ENCODE measurements around the gene TNFRSF1A. TPM values are rescaled to one million over a fixed set of nuclear protein-coding genes. Genes with fewer than 3 reads are reported as not detected.
A peak's percentile ranks its signal among the peaks of the same experiment; 100 is the strongest.

Gene TNFRSF1A
- total and polyA plus RNA-seq, 4 donors: 36.9 to 144 (median 88.4) TPM

GRCh38 chr12:6285532-6286306 is 56.2 kb downstream of the TNFRSF1A start (continued):
- TF ChIP-seq ZBTB33 (IDR thresholded peaks at IDR 0.05): no peak
- TF ChIP-seq YY1 (IDR thresholded peaks at IDR 0.05): no peak
- no peak for TF ChIP-seq MAX (IDR thresholded peaks at IDR 0.05)
- TF ChIP-seq HNF4A (conservative IDR thresholded peaks at IDR 0.05): no peak
- no peak for TF ChIP-seq RXRA (IDR thresholded peaks at IDR 0.05)
- TF ChIP-seq FOXA2 (IDR thresholded peaks at IDR 0.05): no peak
- no peak for TF ChIP-seq RAD21 (IDR thresholded peaks at IDR 0.05)
- TF ChIP-seq HNF4G (IDR thresholded peaks at IDR 0.05): no peak
- TF ChIP-seq NR2F2 (IDR thresholded peaks at IDR 0.05): no peak

GRCh38 chr12:6285063-6285477 is 56.8 kb downstream of the TNFRSF1A start:
- H3K36me3 ChIP-seq (ENCODE audit: control insufficient read depth in 4 of 4, insufficient read depth in 3 of 4, low read depth in 1 of 4, low read length in 3 of 4): no peaks in the 10 kb centered on the region
- no peak overlapping the region for H3K4me3 ChIP-seq (ENCODE audit: low read depth in 1 of 3, low read length in 3 of 3)
- peak overlapping the region; percentile 42 to 65 for H3K9ac ChIP-seq (ENCODE audit: low read depth in 1 of 2, low read length in 2 of 2)
- WGBS: 2% methylated on average over 8 of the region's 8 CpGs
- no peaks in the 10 kb centered on the region for H3K27me3 ChIP-seq (ENCODE audit: control insufficient read depth in 4 of 4, insufficient read depth in 4 of 4, low read length in 3 of 4)
- peak; percentile 93 for TF ChIP-seq CTCF (IDR thresholded peaks at IDR 0.05; ENCODE audit: low read depth, low read length, missing input control)
- no peak for TF ChIP-seq NR2F2 (IDR thresholded peaks at IDR 0.05)
- peak; percentile 99 to 100 for TF ChIP-seq RAD21 (IDR thresholded peaks at IDR 0.05)
- H3K4me1 ChIP-seq (ENCODE audit: control insufficient read depth in 4 of 4, insufficient read depth in 4 of 4, low read length in 3 of 4): peaks cover 0 to 9% (median 5%) of the 10 kb centered on the region in 4 donors
- no peaks in the 10 kb centered on the region for H3K9me3 ChIP-seq (ENCODE audit: control insufficient read depth in 4 of 4, low read length in 3 of 4)
- DNase-seq (ENCODE audit: low spot score): peak; percentile 75
- no peak overlapping the region for H3K27ac ChIP-seq (ENCODE audit: low read depth in 1 of 2, low read length in 2 of 2)

- H3K4me3 ChIP-seq (ENCODE audit: low read depth in 1 of 3, low read length in 3 of 3): no peak overlapping the region
- no peaks in the 10 kb centered on the region for H3K9me3 ChIP-seq (ENCODE audit: control insufficient read depth in 4 of 4, low read length in 3 of 4)
- H3K27ac ChIP-seq (ENCODE audit: low read depth in 1 of 2, low read length in 2 of 2): no peak overlapping the region
- no peak for DNase-seq (ENCODE audit: low spot score)
- WGBS: 89% methylated on average over 12 of the region's 12 CpGs
- H3K4me1 ChIP-seq (ENCODE audit: control insufficient read depth in 4 of 4, insufficient read depth in 4 of 4, low read length in 3 of 4): peaks cover under 1 to 17% (median 12%) of the 10 kb centered on the region in 4 donors
- H3K36me3 ChIP-seq (ENCODE audit: control insufficient read depth in 4 of 4, insufficient read depth in 3 of 4, low read depth in 1 of 4, low read length in 3 of 4): no peaks in the 10 kb centered on the region
- H3K27me3 ChIP-seq (ENCODE audit: control insufficient read depth in 4 of 4, insufficient read depth in 4 of 4, low read length in 3 of 4): no peaks in the 10 kb centered on the region
- H3K9ac ChIP-seq (ENCODE audit: low read depth in 1 of 2, low read length in 2 of 2): no peak overlapping the region
- TF ChIP-seq GABPA (IDR thresholded peaks at IDR 0.05 in 1 of 2, conservative IDR thresholded peaks at IDR 0.05 in 1 of 2) (no peak), ZBTB33 (IDR thresholded peaks at IDR 0.05) (no peak), MAX (IDR thresholded peaks at IDR 0.05) (no peak)
These were observed 57.6 kb downstream of the TNFRSF1A start for GRCh38 chr12:6284273-6284672.

All from liver (tissue), 9 donors.